Fibroblast of the aortic adventitia (primary cell): ENCODE results near the gene SH3PXD2A. TPM values are rescaled to one million over a fixed set of nuclear protein-coding genes. Genes with fewer than 3 reads are reported as not detected.

Source experiments
- DNase-seq: peaks from one replicate; pipeline ENCODE4 v3.0.0-alpha.2; 2010; ENCODE audit warnings: low read depth
- H3K4me3 ChIP-seq: 2 replicates; pipeline ENCODE4 v1.5.1; 2011; ENCODE audit warnings: low read depth, mild to moderate bottlenecking, control low read depth, low read length, moderate library complexity
- CTCF ChIP-seq: IDR thresholded peaks from 2 replicates; pipeline ENCODE4 v1.5.1; 2011; ENCODE audit warnings: mild to moderate bottlenecking, low read length, control low read depth, inconsistent platforms; ENCODE audit not compliant: insufficient read depth
- total RNA-seq: library from RNA; depleted of rRNA; stranded (reverse); fragments of >200 nt; gene quantifications from 2 replicates; pipeline ENCODE4 v1.2.3, GENCODE V29; 2012; ENCODE audit warnings: low replicate concordance

Gene SH3PXD2A
- total RNA-seq, 1 donor = 20.4 TPM

GRCh38 chr10:103791291-103791690 lies 64.1 kb downstream of the SH3PXD2A start:
- no peak overlapping the region for H3K4me3 ChIP-seq
- no peak for TF ChIP-seq CTCF
- no peak for DNase-seq

GRCh38 chr10:103790580-103790979 lies 64.8 kb downstream of the SH3PXD2A start:
- no peak for TF ChIP-seq CTCF
- no peak overlapping the region for H3K4me3 ChIP-seq
- DNase-seq = no peak

- no peak overlapping the region for H3K4me3 ChIP-seq
- TF ChIP-seq CTCF = no peak
- DNase-seq = no peak
Observed at GRCh38 chr10:103789771-103790201, 65.6 kb downstream of the SH3PXD2A start.

- no peak for TF ChIP-seq CTCF
- no peak overlapping the region for H3K4me3 ChIP-seq
- no peak for DNase-seq
Observed at GRCh38 chr10:103789161-103789560, 66.2 kb downstream of the SH3PXD2A start.

- H3K4me3 ChIP-seq = no peak overlapping the region
- peak; percentile 30 for DNase-seq
- no peak for TF ChIP-seq CTCF
Observed at GRCh38 chr10:103787331-103787730, 68.0 kb downstream of the SH3PXD2A start.

GRCh38 chr10:103786020-103786419 lies 69.4 kb downstream of the SH3PXD2A start:
- TF ChIP-seq CTCF = no peak
- DNase-seq = no peak

GRCh38 chr10:103784723-103785418 lies 70.5 kb downstream of the SH3PXD2A start:
- no peak for DNase-seq
- no peak for TF ChIP-seq CTCF
- no peak overlapping the region for H3K4me3 ChIP-seq

More at GRCh38 chr10:103786020-103786419, 69.4 kb downstream of the SH3PXD2A start:
- no peak overlapping the region for H3K4me3 ChIP-seq
